ENCODE results near the gene LHPP. TPM values are rescaled to one million over a fixed set of nuclear protein-coding genes. Genes with fewer than 3 reads are reported as not detected.

The LHPP gene
- total RNA-seq, 2 experiments from 2014 or later = 17.7 TPM

GRCh38 chr10:124652200-124652599 is 190.6 kb downstream of the LHPP start:
- Mint-ChIP-seq H3K9me3 (no peaks in the 10 kb centered on the region), H3K27me3 (ENCODE audit: low read depth) (no peaks in the 10 kb centered on the region), H3K36me3 (ENCODE audit: low read depth) (peaks cover 1% of the 10 kb centered on the region), H3K4me3 (no peak overlapping the region), H3K27ac (peak overlapping the region; percentile 13), H3K4me1 (ENCODE audit: low read depth) (peaks cover 68% of the 10 kb centered on the region)
- no peak for DNase-seq
- intact Hi-C loops (cut with micrococcal nuclease) = no loop called here
- CTCF ChIA-PET = no interaction called here

- DNase-seq = no peak
- intact Hi-C loops (cut with micrococcal nuclease) = no loop called here
- Mint-ChIP-seq H3K27ac (no peak overlapping the region), H3K36me3 (ENCODE audit: low read depth) (peaks cover 1% of the 10 kb centered on the region), H3K27me3 (ENCODE audit: low read depth) (no peaks in the 10 kb centered on the region), H3K9me3 (no peaks in the 10 kb centered on the region), H3K4me1 (ENCODE audit: low read depth) (peaks cover 68% of the 10 kb centered on the region), H3K4me3 (no peak overlapping the region)
- CTCF ChIA-PET = interaction anchor here (0.7 kb wide), 1 partner anchor 1066 kb away, joined by 3 read pairs; no protein-coding TSS in a partner anchor
These were observed 191.1 kb downstream of the LHPP start for GRCh38 chr10:124652701-124653100.

GRCh38 chr10:124653311-124653710 is 191.7 kb downstream of the LHPP start:
- H3K27ac Mint-ChIP-seq = no peak overlapping the region
- peaks cover 1% of the 10 kb centered on the region for H3K36me3 Mint-ChIP-seq (ENCODE audit: low read depth)
- peaks cover 68% of the 10 kb centered on the region for H3K4me1 Mint-ChIP-seq (ENCODE audit: low read depth)
- no peaks in the 10 kb centered on the region for H3K9me3 Mint-ChIP-seq
- CTCF ChIA-PET = interaction anchor here (0.7 kb wide), 1 partner anchor 1066 kb away, joined by 3 read pairs; no protein-coding TSS in a partner anchor
- no peak for DNase-seq
- H3K27me3 Mint-ChIP-seq (ENCODE audit: low read depth) = no peaks in the 10 kb centered on the region
- intact Hi-C loops (cut with micrococcal nuclease) = no loop called here
- no peak overlapping the region for H3K4me3 Mint-ChIP-seq

- H3K9me3 Mint-ChIP-seq = no peaks in the 10 kb centered on the region
- CTCF ChIA-PET = interaction anchor here (1.1 kb wide), 1 partner anchor 36 kb away, joined by 3 read pairs; no protein-coding TSS in a partner anchor
These were observed 192.4 kb downstream of the LHPP start for GRCh38 chr10:124653811-124654651.

GRCh38 chr10:124654686-124655085 is 193.1 kb downstream of the LHPP start:
- Mint-ChIP-seq H3K4me3 (no peak overlapping the region), H3K4me1 (ENCODE audit: low read depth) (peaks cover 67% of the 10 kb centered on the region), H3K9me3 (no peaks in the 10 kb centered on the region), H3K27me3 (ENCODE audit: low read depth) (no peaks in the 10 kb centered on the region), H3K36me3 (ENCODE audit: low read depth) (peaks cover 1% of the 10 kb centered on the region), H3K27ac (peak overlapping the region; percentile 30)
- DNase-seq = no peak
- intact Hi-C loops (cut with micrococcal nuclease) = no loop called here
- CTCF ChIA-PET = interaction anchor here (0.8 to 1.1 kb wide), 2 partner anchors 35 to 87 kb away, joined by 3 read pairs; no protein-coding TSS in a partner anchor

More at GRCh38 chr10:124653811-124654651, 192.4 kb downstream of the LHPP start:
- peaks cover 1% of the 10 kb centered on the region for H3K36me3 Mint-ChIP-seq (ENCODE audit: low read depth)
- H3K4me1 Mint-ChIP-seq (ENCODE audit: low read depth) = peaks cover 67% of the 10 kb centered on the region
- H3K4me3 Mint-ChIP-seq = no peak overlapping the region
- no peak overlapping the region for H3K27ac Mint-ChIP-seq
- no peaks in the 10 kb centered on the region for H3K27me3 Mint-ChIP-seq (ENCODE audit: low read depth)
- intact Hi-C loops (cut with micrococcal nuclease) = no loop called here
- no peak for DNase-seq

GRCh38 chr10:124655191-124656112 is 193.8 kb downstream of the LHPP start:
- H3K36me3 Mint-ChIP-seq (ENCODE audit: low read depth) = peaks cover 1% of the 10 kb centered on the region
- intact Hi-C loops (cut with micrococcal nuclease) = no loop called here
- peak overlapping the region; percentile 30 for H3K27ac Mint-ChIP-seq
- peaks cover 65% of the 10 kb centered on the region for H3K4me1 Mint-ChIP-seq (ENCODE audit: low read depth)
- DNase-seq = no peak
- H3K27me3 Mint-ChIP-seq (ENCODE audit: low read depth) = no peaks in the 10 kb centered on the region
- H3K9me3 Mint-ChIP-seq = no peaks in the 10 kb centered on the region
- H3K4me3 Mint-ChIP-seq = no peak overlapping the region
- CTCF ChIA-PET = interaction anchor here (0.6 to 1.1 kb wide), 4 partner anchors 35 to 125 kb away, joined by 3 to 4 read pairs (median 3); no protein-coding TSS in a partner anchor

GRCh38 chr10:124656113-124656490 is 194.5 kb downstream of the LHPP start:
- no peaks in the 10 kb centered on the region for H3K27me3 Mint-ChIP-seq (ENCODE audit: low read depth)
- no peak for DNase-seq
- H3K9me3 Mint-ChIP-seq = no peaks in the 10 kb centered on the region
- no peak overlapping the region for H3K4me3 Mint-ChIP-seq
- intact Hi-C loops (cut with micrococcal nuclease) = no loop called here
- CTCF ChIA-PET = interaction anchor here (0.6 kb wide), 1 partner anchor 126 kb away, joined by 3 read pairs; no protein-coding TSS in a partner anchor
- H3K27ac Mint-ChIP-seq = no peak overlapping the region
- H3K36me3 Mint-ChIP-seq (ENCODE audit: low read depth) = peaks cover 1% of the 10 kb centered on the region
- peaks cover 58% of the 10 kb centered on the region for H3K4me1 Mint-ChIP-seq (ENCODE audit: low read depth)

GRCh38 chr10:124656541-124656940 is 194.9 kb downstream of the LHPP start:
- Mint-ChIP-seq H3K27me3 (ENCODE audit: low read depth) (no peaks in the 10 kb centered on the region), H3K4me1 (ENCODE audit: low read depth) (peaks cover 54% of the 10 kb centered on the region), H3K4me3 (no peak overlapping the region), H3K36me3 (ENCODE audit: low read depth) (peaks cover 1% of the 10 kb centered on the region), H3K9me3 (no peaks in the 10 kb centered on the region), H3K27ac (no peak overlapping the region)
- DNase-seq = no peak
- intact Hi-C loops (cut with micrococcal nuclease) = no loop called here
- CTCF ChIA-PET = interaction anchor here (1.1 kb wide), 1 partner anchor 85 kb away, joined by 3 read pairs; no protein-coding TSS in a partner anchor

GRCh38 chr10:124657806-124658205 is 196.2 kb downstream of the LHPP start:
- peak overlapping the region; percentile 15 for H3K27ac Mint-ChIP-seq
- CTCF ChIA-PET = interaction anchor here (1.1 to 2.0 kb wide), 3 partner anchors 14 to 84 kb away, joined by 3 to 7 read pairs (median 4); no protein-coding TSS in a partner anchor
- H3K9me3 Mint-ChIP-seq = no peaks in the 10 kb centered on the region
- H3K36me3 Mint-ChIP-seq (ENCODE audit: low read depth) = peaks cover 1% of the 10 kb centered on the region
- no peak for DNase-seq
- intact Hi-C loops (cut with micrococcal nuclease) = no loop called here
- H3K27me3 Mint-ChIP-seq (ENCODE audit: low read depth) = no peaks in the 10 kb centered on the region
- no peak overlapping the region for H3K4me3 Mint-ChIP-seq
- H3K4me1 Mint-ChIP-seq (ENCODE audit: low read depth) = peaks cover 49% of the 10 kb centered on the region

GRCh38 chr10:124658591-124659242 is 197.1 kb downstream of the LHPP start:
- intact Hi-C loops (cut with micrococcal nuclease) = no loop called here
- H3K27ac Mint-ChIP-seq = no peak overlapping the region
- H3K36me3 Mint-ChIP-seq (ENCODE audit: low read depth) = peaks cover 1% of the 10 kb centered on the region
- no peak overlapping the region for H3K4me3 Mint-ChIP-seq
- CTCF ChIA-PET = interaction anchor here (0.8 to 2.0 kb wide), 3 partner anchors 13 to 82 kb away, joined by 3 to 7 read pairs (median 4); no protein-coding TSS in a partner anchor
- H3K4me1 Mint-ChIP-seq (ENCODE audit: low read depth) = peaks cover 49% of the 10 kb centered on the region
- no peaks in the 10 kb centered on the region for H3K27me3 Mint-ChIP-seq (ENCODE audit: low read depth)
- H3K9me3 Mint-ChIP-seq = no peaks in the 10 kb centered on the region
- no peak for DNase-seq

- Mint-ChIP-seq H3K4me1 (ENCODE audit: low read depth) (peaks cover 46% of the 10 kb centered on the region), H3K27me3 (ENCODE audit: low read depth) (no peaks in the 10 kb centered on the region), H3K36me3 (ENCODE audit: low read depth) (peaks cover 1% of the 10 kb centered on the region), H3K9me3 (no peaks in the 10 kb centered on the region), H3K4me3 (no peak overlapping the region), H3K27ac (no peak overlapping the region)
- intact Hi-C loops (cut with micrococcal nuclease) = no loop called here
- CTCF ChIA-PET = interaction anchor here (0.8 to 2.0 kb wide), 2 partner anchors 13 to 82 kb away, joined by 3 to 7 read pairs; no protein-coding TSS in a partner anchor
- DNase-seq = no peak
These were observed 197.8 kb downstream of the LHPP start for GRCh38 chr10:124659380-124659779.
